Naive thymus-derived CD4-positive, alpha-beta T cell (primary cell): ENCODE data around the gene FRG2B. TPM values are rescaled to one million over a fixed set of nuclear protein-coding genes. Genes with fewer than 3 reads are reported as not detected.
"Not testable (repeated sequence)": the region's sequence is repeated elsewhere in the genome, so short reads cannot be mapped to it uniquely, and the experiment has no call there.

ENCODE experiments used
- ATAC-seq: fragments of 150-1000 bp; cut with Tn5 transposase; 2 replicates; pipeline ENCODE4 v1.10.0; 2021; ENCODE audit warnings: mild to moderate bottlenecking, moderate library complexity
- CTCF ChIA-PET: fragments of 350-600 bp; sonication (Branson Sonifier 250); formaldehyde crosslinking; loops from one replicate; lab custom pipeline; 2021; ENCODE audit warnings: antibody characterized with exemption; lab: Charles Lee
- POLR2A ChIA-PET: fragments of 350-600 bp; sonication (Branson Sonifier 250); formaldehyde crosslinking; loops from one replicate; lab custom pipeline; 2021; ENCODE audit warnings: antibody characterized with exemption, inconsistent platforms; lab: Charles Lee
- DNase-seq, 9 donors: peaks; one replicate each; pipeline versions ENCODE4 v3.0.0 to v3.0.0-alpha.2; 2020 to 2022; ENCODE audit warnings: mixed read lengths in 1 of 9
- H3K27ac ChIP-seq: one replicate; pipeline ENCODE4 v1.7.0; 2013; ENCODE audit warnings: mild to moderate bottlenecking, low read depth, low read length, moderate library complexity
- H3K27me3 ChIP-seq, 2 donors: one replicate each; pipeline ENCODE4 v1.7.0; 2013; ENCODE audit warnings: low read length in 2 of 2, mild to moderate bottlenecking in 2 of 2, moderate library complexity in 2 of 2; ENCODE audit not compliant: control insufficient read depth in 2 of 2, insufficient read depth in 2 of 2
- H3K36me3 ChIP-seq, 3 experiments: 1 replicate in 2 of 3; 2 replicates in 1 of 3; pipeline ENCODE4 v1.7.0; 2013; ENCODE audit warnings: low read length in 3 of 3, mild to moderate bottlenecking in 3 of 3, moderate library complexity in 1 of 3; ENCODE audit not compliant: insufficient read depth in 3 of 3, control insufficient read depth in 2 of 3
- H3K4me1 ChIP-seq, 2 donors: one replicate each; pipeline ENCODE4 v1.7.0; 2013; ENCODE audit warnings: low read length in 2 of 2, mild to moderate bottlenecking in 2 of 2, moderate library complexity in 1 of 2; ENCODE audit not compliant: control insufficient read depth in 2 of 2, insufficient read depth in 2 of 2
- H3K4me3 ChIP-seq: 2 replicates; pipeline ENCODE4 v1.7.0; 2013; ENCODE audit warnings: mild to moderate bottlenecking, low read length
- H3K9me3 ChIP-seq, 3 experiments: 1 replicate in 2 of 3; 2 replicates in 1 of 3; pipeline ENCODE4 v1.7.0; 2013; ENCODE audit warnings: low read length in 3 of 3; ENCODE audit not compliant: control insufficient read depth in 2 of 3
- H3K27ac Mint-ChIP-seq, 9 donors: one replicate each; pipeline ENCODE4 v1.8.0; 2020 to 2022; ENCODE audit warnings: mixed read lengths in 9 of 9, mild to moderate bottlenecking in 8 of 9, moderate library complexity in 5 of 9, inconsistent platforms in 2 of 9
- H3K27me3 Mint-ChIP-seq, 5 donors: one replicate each; pipeline ENCODE4 v1.8.0; 2021 to 2022; ENCODE audit warnings: mixed read lengths in 5 of 5, mild to moderate bottlenecking in 1 of 5
- H3K36me3 Mint-ChIP-seq, 5 donors: one replicate each; pipeline ENCODE4 v1.8.0; 2020 to 2022; ENCODE audit warnings: mixed read lengths in 5 of 5, mild to moderate bottlenecking in 3 of 5, inconsistent platforms in 1 of 5
- H3K4me1 Mint-ChIP-seq, 7 donors: one replicate each; pipeline ENCODE4 v1.8.0; 2020 to 2022; ENCODE audit warnings: mixed read lengths in 7 of 7, mild to moderate bottlenecking in 3 of 7, inconsistent platforms in 1 of 7
- H3K4me3 Mint-ChIP-seq, 10 donors: one replicate each; pipeline ENCODE4 v1.8.0; 2020 to 2022; ENCODE audit warnings: mild to moderate bottlenecking in 10 of 10, mixed read lengths in 10 of 10, moderate library complexity in 6 of 10, inconsistent platforms in 2 of 10
- H3K9me3 Mint-ChIP-seq, 11 donors: one replicate each; pipeline ENCODE4 v1.8.0; 2020 to 2022; ENCODE audit warnings: mixed read lengths in 11 of 11, mild to moderate bottlenecking in 4 of 11, inconsistent platforms in 1 of 11, moderate library complexity in 1 of 11
- intact Hi-C, 2 donors: fragments of 100-400 bp; cut with micrococcal nuclease; formaldehyde crosslinking; loops; one replicate each; pipeline ENCODE4 v1.15.1; 2023
- polyA plus RNA-seq, 2 donors: library from polyadenylated mRNA; unstranded; fragments of 300-500 nt; fragmentation: Illumina TruSeq; gene quantifications; one replicate each; pipeline ENCODE4 v1.2.3, GENCODE V29; 2021
- total RNA-seq, 6 experiments: library from RNA in 5 of 6; stranded (reverse) in 5 of 6; gene quantifications; 1 replicate in 5 of 6; 2 replicates in 1 of 6; pipeline ENCODE4 v1.2.3 and lab custom pipeline; 2021 to 2026

Gene FRG2B
- total and polyA plus RNA-seq, 7 experiments from 2014 or later = not detected

- H3K4me1 Mint-ChIP-seq, H3K36me3 ChIP-seq, H3K4me3 ChIP-seq, ATAC-seq, H3K4me3 Mint-ChIP-seq, intact Hi-C loops, DNase-seq, H3K36me3 Mint-ChIP-seq, POLR2A ChIA-PET, H3K9me3 ChIP-seq, H3K27ac ChIP-seq, H3K4me1 ChIP-seq, H3K27me3 ChIP-seq: not testable (repeated sequence)
- H3K27me3 Mint-ChIP-seq = peaks cover 50 to 79% (median 67%) of the 10 kb centered on the region in 5 donors
- CTCF ChIA-PET = interaction anchor here (1.1 kb wide), 1 partner anchor 117 kb away, joined by 3 read pairs; no protein-coding TSS in a partner anchor
- peak overlapping the region in 1 of 9 donors; percentile 17 for H3K27ac Mint-ChIP-seq
- peaks cover 0 to 14% (median 1%) of the 10 kb centered on the region in 11 donors for H3K9me3 Mint-ChIP-seq
These were observed 23.2 kb downstream of the FRG2B start for GRCh38 chr10:133603434-133603833.

- intact Hi-C loops = no loop called here
- H3K27me3 ChIP-seq = peaks cover 0 to 2% of the 10 kb centered on the region in 2 donors
- Mint-ChIP-seq H3K9me3 (peaks cover 0 to 4% (median 0%) of the 10 kb centered on the region in 11 donors), H3K27ac (no peak overlapping the region), H3K4me1 (peaks cover 0 to 2% (median 0%) of the 10 kb centered on the region in 7 donors), H3K36me3 (no peaks in the 10 kb centered on the region), H3K27me3 (peaks cover 47 to 84% (median 70%) of the 10 kb centered on the region in 5 donors), H3K4me3 (no peak overlapping the region)
- H3K9me3 ChIP-seq = no peaks in the 10 kb centered on the region
- H3K4me1 ChIP-seq = no peaks in the 10 kb centered on the region
- H3K4me3 ChIP-seq = no peak overlapping the region
- H3K27ac ChIP-seq = no peak overlapping the region
- POLR2A ChIA-PET = no interaction called here
- ATAC-seq (no peak), DNase-seq (no peak)
- no peaks in the 10 kb centered on the region for H3K36me3 ChIP-seq
- CTCF ChIA-PET = no interaction called here
These were observed 25.9 kb downstream of the FRG2B start for GRCh38 chr10:133600657-133601056.

- intact Hi-C loops, POLR2A ChIA-PET, H3K27me3 ChIP-seq, H3K4me3 ChIP-seq, DNase-seq, CTCF ChIA-PET, ATAC-seq, H3K9me3 Mint-ChIP-seq, H3K27ac ChIP-seq, H3K36me3 ChIP-seq, H3K4me1 Mint-ChIP-seq, H3K9me3 ChIP-seq, H3K4me1 ChIP-seq, H3K4me3 Mint-ChIP-seq, H3K27ac Mint-ChIP-seq, H3K36me3 Mint-ChIP-seq: not testable (repeated sequence)
- H3K27me3 Mint-ChIP-seq = peaks cover 50 to 84% (median 69%) of the 10 kb centered on the region in 5 donors
These were observed 26.7 kb downstream of the FRG2B start for GRCh38 chr10:133599869-133600268.

- H3K27ac Mint-ChIP-seq = no peak overlapping the region
- ATAC-seq = no peak
- intact Hi-C loops = no loop called here
These were observed 33.9 kb downstream of the FRG2B start for GRCh38 chr10:133592716-133593115.

GRCh38 chr10:133590970-133591359 lies 35.6 kb downstream of the FRG2B start:
- Mint-ChIP-seq H3K36me3 (no peaks in the 10 kb centered on the region), H3K4me1 (peaks cover 0 to 2% (median 0%) of the 10 kb centered on the region in 7 donors), H3K27me3 (peaks cover 12 to 39% (median 25%) of the 10 kb centered on the region in 5 donors), H3K9me3 (peaks cover 0 to 4% (median 0%) of the 10 kb centered on the region in 11 donors), H3K4me3 (no peak overlapping the region), H3K27ac (no peak overlapping the region)
- intact Hi-C loops = no loop called here
- no peak for DNase-seq
- ATAC-seq = no peak
- Histone ChIP-seq H3K9me3 (no peaks in the 10 kb centered on the region), H3K36me3 (no peaks in the 10 kb centered on the region), H3K4me3 (no peak overlapping the region), H3K27ac (no peak overlapping the region), H3K27me3 (no peaks in the 10 kb centered on the region), H3K4me1 (no peaks in the 10 kb centered on the region)
- ChIA-PET CTCF (no interaction called here), POLR2A (no interaction called here)

More at GRCh38 chr10:133592716-133593115, 33.9 kb downstream of the FRG2B start:
- Mint-ChIP-seq H3K27me3 (peaks cover 25 to 52% (median 39%) of the 10 kb centered on the region in 5 donors), H3K4me1 (no peaks in the 10 kb centered on the region), H3K9me3 (no peaks in the 10 kb centered on the region), H3K36me3 (no peaks in the 10 kb centered on the region), H3K4me3 (no peak overlapping the region)
- Histone ChIP-seq H3K4me3 (no peak overlapping the region), H3K4me1 (no peaks in the 10 kb centered on the region), H3K27me3 (no peaks in the 10 kb centered on the region), H3K9me3 (no peaks in the 10 kb centered on the region), H3K27ac (no peak overlapping the region), H3K36me3 (no peaks in the 10 kb centered on the region)
- DNase-seq = no peak
- POLR2A ChIA-PET = interaction anchor here (1.2 kb wide), 1 partner anchor 38 kb away, joined by 3 read pairs; no protein-coding TSS in a partner anchor
- CTCF ChIA-PET = no interaction called here

GRCh38 chr10:133590226-133590969 lies 36.2 kb downstream of the FRG2B start:
- Histone ChIP-seq H3K27ac (no peak overlapping the region), H3K4me3 (no peak overlapping the region), H3K4me1 (no peaks in the 10 kb centered on the region), H3K27me3 (no peaks in the 10 kb centered on the region), H3K9me3 (no peaks in the 10 kb centered on the region), H3K36me3 (no peaks in the 10 kb centered on the region)
- no peak overlapping the region for H3K4me3 Mint-ChIP-seq
- intact Hi-C loops = no loop called here
- H3K4me1 Mint-ChIP-seq = peaks cover 0 to 2% (median 0%) of the 10 kb centered on the region in 7 donors
- ChIA-PET POLR2A (no interaction called here), CTCF (no interaction called here)
- DNase-seq (no peak), ATAC-seq (no peak)
- H3K9me3 Mint-ChIP-seq = peaks cover 0 to 4% (median 0%) of the 10 kb centered on the region in 11 donors
- no peak overlapping the region for H3K27ac Mint-ChIP-seq
- H3K36me3 Mint-ChIP-seq = no peaks in the 10 kb centered on the region
- H3K27me3 Mint-ChIP-seq = peaks cover 12 to 36% (median 24%) of the 10 kb centered on the region in 5 donors

GRCh38 chr10:133577037-133577436 lies 49.6 kb downstream of the FRG2B start:
- H3K4me1 Mint-ChIP-seq, ATAC-seq, H3K36me3 Mint-ChIP-seq, H3K27ac ChIP-seq, H3K27me3 ChIP-seq, H3K36me3 ChIP-seq, CTCF ChIA-PET, H3K4me3 ChIP-seq, H3K4me1 ChIP-seq, H3K4me3 Mint-ChIP-seq, intact Hi-C loops, POLR2A ChIA-PET, H3K27ac Mint-ChIP-seq, DNase-seq: not testable (repeated sequence)
- Mint-ChIP-seq H3K9me3 (peaks cover 0 to 24% (median 16%) of the 10 kb centered on the region in 11 donors), H3K27me3 (peaks cover 3 to 30% (median 10%) of the 10 kb centered on the region in 5 donors)
- H3K9me3 ChIP-seq = peaks cover 0 to 12% (median 0%) of the 10 kb centered on the region in 3 experiments
